SW480 (cell line): Measurements from ENCODE around the gene ZBTB47.

ENCODE experiments used
- DNase-seq: peaks from one replicate; pipeline ENCODE4 v3.0.0-alpha.2; 2016; ENCODE audit warnings: low spot score

Gene ZBTB47

GRCh38 chr3:42685363-42685881, 31.9 kb downstream of the ZBTB47 start, which contains the start of gene KLHL40:
KLHL40 (plus strand) TSS chr3:42685537; CDS start chr3:42685619, 82 bp downstream.
- no peak for DNase-seq

- DNase-seq: no peak
Observed at GRCh38 chr3:42685891-42686820, 32.7 kb downstream of the ZBTB47 start.

GRCh38 chr3:42686832-42687650, 33.5 kb downstream of the ZBTB47 start:
- DNase-seq: no peak

- no peak for DNase-seq
Observed at GRCh38 chr3:42688016-42688415, 34.5 kb downstream of the ZBTB47 start.

- DNase-seq: no peak
Observed at GRCh38 chr3:42688487-42689420, 35.3 kb downstream of the ZBTB47 start.

- DNase-seq: no peak
Observed at GRCh38 chr3:42689421-42690014, 36.0 kb downstream of the ZBTB47 start.

- DNase-seq: no peak
Observed at GRCh38 chr3:42690191-42690590, 36.7 kb downstream of the ZBTB47 start.

GRCh38 chr3:42690766-42691680, 37.5 kb downstream of the ZBTB47 start:
- no peak for DNase-seq

- DNase-seq: no peak
Observed at GRCh38 chr3:42691816-42692666, 38.5 kb downstream of the ZBTB47 start.

GRCh38 chr3:42692667-42693529, 39.4 kb downstream of the ZBTB47 start:
- DNase-seq: no peak

- DNase-seq: no peak
Observed at GRCh38 chr3:42693530-42693930, 40.0 kb downstream of the ZBTB47 start.

GRCh38 chr3:42694366-42694765, 40.9 kb downstream of the ZBTB47 start:
- no peak for DNase-seq

GRCh38 chr3:42696356-42697288, 43.1 kb downstream of the ZBTB47 start:
- no peak for DNase-seq

- no peak for DNase-seq
Observed at GRCh38 chr3:42697289-42698051, 44.0 kb downstream of the ZBTB47 start.

GRCh38 chr3:42698216-42698910, 44.9 kb downstream of the ZBTB47 start:
- no peak for DNase-seq

GRCh38 chr3:42698911-42699230, 45.4 kb downstream of the ZBTB47 start:
- DNase-seq: no peak
